ENCODE data around the gene RPTOR. TPM values are rescaled to one million over a fixed set of nuclear protein-coding genes. Genes with fewer than 3 reads are reported as not detected.

The RPTOR gene
- total RNA-seq, 4 donors from 2014 or later, result 19.0 to 48.3 (median 27.3) TPM

DNA sequence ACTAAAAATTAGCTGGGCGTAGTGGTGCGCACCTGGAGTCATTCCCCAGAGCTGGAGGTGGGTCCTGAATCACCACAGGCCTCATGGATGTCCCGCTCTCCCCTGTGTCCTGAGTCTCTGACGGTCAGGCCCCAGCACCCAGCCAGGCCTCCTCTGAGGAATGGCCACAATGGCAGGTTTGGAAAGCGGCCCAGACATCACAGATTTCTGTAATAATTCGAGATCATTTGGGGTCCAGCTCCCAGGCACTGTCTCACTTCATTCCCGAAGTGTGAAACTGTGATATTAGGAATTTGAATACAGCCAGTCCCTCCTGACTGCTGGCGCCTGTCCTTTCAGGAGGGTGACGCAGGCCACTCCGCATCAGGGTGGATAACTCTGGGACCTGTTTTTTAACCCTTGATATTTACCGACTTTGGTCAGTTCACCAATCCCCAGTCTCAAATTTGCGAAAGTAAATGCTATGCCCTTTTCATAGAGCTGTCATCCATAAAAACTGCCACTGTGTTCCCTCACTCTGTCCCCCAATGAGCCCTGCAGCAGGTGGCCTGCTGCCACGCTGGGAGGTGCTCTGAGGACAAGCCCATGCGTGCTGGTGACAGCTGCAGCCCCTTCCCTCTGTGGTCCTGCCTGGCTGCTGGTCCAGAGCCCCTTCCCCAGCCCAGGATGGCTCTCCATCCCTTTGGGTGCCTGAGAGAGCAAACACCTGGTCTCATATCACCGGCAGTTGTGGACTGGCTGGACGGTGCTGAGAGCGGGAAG lies 28.3 kb upstream of the RPTOR start:
- no peak for DNase-seq
- Histone ChIP-seq H3K36me3 (no peaks in the 10 kb centered on the region), H3K4me1 (no peaks in the 10 kb centered on the region), H3K4me3 (no peak overlapping the region), H3K27me3 (no peaks in the 10 kb centered on the region), H3K27ac (no peak overlapping the region), H3K9me3 (no peaks in the 10 kb centered on the region)
- TF ChIP-seq POLR2A (IDR thresholded peaks at IDR 0.05), result no peak
- TF ChIP-seq, protein P1, sequence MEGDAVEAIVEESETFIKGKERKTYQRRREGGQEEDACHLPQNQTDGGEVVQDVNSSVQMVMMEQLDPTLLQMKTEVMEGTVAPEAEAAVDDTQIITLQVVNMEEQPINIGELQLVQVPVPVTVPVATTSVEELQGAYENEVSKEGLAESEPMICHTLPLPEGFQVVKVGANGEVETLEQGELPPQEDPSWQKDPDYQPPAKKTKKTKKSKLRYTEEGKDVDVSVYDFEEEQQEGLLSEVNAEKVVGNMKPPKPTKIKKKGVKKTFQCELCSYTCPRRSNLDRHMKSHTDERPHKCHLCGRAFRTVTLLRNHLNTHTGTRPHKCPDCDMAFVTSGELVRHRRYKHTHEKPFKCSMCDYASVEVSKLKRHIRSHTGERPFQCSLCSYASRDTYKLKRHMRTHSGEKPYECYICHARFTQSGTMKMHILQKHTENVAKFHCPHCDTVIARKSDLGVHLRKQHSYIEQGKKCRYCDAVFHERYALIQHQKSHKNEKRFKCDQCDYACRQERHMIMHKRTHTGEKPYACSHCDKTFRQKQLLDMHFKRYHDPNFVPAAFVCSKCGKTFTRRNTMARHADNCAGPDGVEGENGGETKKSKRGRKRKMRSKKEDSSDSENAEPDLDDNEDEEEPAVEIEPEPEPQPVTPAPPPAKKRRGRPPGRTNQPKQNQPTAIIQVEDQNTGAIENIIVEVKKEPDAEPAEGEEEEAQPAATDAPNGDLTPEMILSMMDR (IDR thresholded peaks at IDR 0.05), result no peak
- intact Hi-C loops (cut with DNase I; ENCODE audit: low total_unique reads), result no loop called here

DNA sequence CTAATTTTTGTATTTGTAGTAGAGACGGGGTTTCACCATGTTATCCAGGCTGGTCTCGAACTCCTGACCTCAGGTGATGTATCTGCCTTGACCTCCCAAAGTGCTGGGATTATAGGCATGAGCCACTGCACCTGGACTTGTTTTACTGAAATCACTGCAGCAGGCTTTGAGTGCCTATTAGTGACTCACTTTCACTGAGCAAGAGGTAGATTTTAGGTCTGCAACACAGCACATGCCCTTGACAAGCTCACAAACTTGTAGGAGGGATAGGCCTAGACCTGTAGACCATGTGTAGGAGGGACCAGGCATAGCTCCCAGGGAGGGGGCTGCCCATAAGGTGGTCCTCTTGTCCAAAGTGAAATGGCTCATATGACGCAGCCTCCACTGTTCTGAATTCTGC lies 27.0 kb upstream of the RPTOR start:
- intact Hi-C loops (cut with DNase I; ENCODE audit: low total_unique reads), result no loop called here
- H3K27me3 ChIP-seq, result no peaks in the 10 kb centered on the region
- no peaks in the 10 kb centered on the region for H3K4me1 ChIP-seq
- H3K9me3 ChIP-seq, result no peaks in the 10 kb centered on the region
- H3K36me3 ChIP-seq, result no peaks in the 10 kb centered on the region
- no peak overlapping the region for H3K4me3 ChIP-seq
- TF ChIP-seq POLR2A (IDR thresholded peaks at IDR 0.05), result no peak
- TF ChIP-seq, protein P1 (IDR thresholded peaks at IDR 0.05), result no peak
- no peak overlapping the region for H3K27ac ChIP-seq
- no peak for DNase-seq

DNA sequence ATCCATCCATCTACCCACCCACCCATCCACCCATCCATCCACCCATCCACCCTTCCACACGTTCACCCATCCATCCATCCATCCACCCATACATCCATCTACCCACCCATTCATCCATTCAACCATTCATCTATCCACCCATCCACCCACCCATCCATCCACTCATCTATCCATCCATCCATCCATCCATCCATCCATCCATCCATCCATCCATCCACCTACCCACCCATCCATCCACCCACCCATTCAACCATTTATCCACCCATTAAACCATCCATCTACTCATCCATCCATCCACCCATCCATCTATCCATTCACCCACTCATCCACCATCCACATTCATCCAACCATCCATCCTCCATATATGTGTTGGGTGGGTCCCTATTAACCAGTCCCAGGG lies 26.2 kb upstream of the RPTOR start:
- DNase-seq, result no peak
- no peaks in the 10 kb centered on the region for H3K36me3 ChIP-seq
- no peak overlapping the region for H3K4me3 ChIP-seq
- H3K9me3 ChIP-seq, result no peaks in the 10 kb centered on the region
- intact Hi-C loops (cut with DNase I; ENCODE audit: low total_unique reads), result no loop called here
- H3K27ac ChIP-seq, result no peak overlapping the region
- no peaks in the 10 kb centered on the region for H3K27me3 ChIP-seq
- no peak for TF ChIP-seq POLR2A (IDR thresholded peaks at IDR 0.05)
- TF ChIP-seq, protein P1 (IDR thresholded peaks at IDR 0.05), result no peak
- H3K4me1 ChIP-seq, result no peaks in the 10 kb centered on the region

DNA sequence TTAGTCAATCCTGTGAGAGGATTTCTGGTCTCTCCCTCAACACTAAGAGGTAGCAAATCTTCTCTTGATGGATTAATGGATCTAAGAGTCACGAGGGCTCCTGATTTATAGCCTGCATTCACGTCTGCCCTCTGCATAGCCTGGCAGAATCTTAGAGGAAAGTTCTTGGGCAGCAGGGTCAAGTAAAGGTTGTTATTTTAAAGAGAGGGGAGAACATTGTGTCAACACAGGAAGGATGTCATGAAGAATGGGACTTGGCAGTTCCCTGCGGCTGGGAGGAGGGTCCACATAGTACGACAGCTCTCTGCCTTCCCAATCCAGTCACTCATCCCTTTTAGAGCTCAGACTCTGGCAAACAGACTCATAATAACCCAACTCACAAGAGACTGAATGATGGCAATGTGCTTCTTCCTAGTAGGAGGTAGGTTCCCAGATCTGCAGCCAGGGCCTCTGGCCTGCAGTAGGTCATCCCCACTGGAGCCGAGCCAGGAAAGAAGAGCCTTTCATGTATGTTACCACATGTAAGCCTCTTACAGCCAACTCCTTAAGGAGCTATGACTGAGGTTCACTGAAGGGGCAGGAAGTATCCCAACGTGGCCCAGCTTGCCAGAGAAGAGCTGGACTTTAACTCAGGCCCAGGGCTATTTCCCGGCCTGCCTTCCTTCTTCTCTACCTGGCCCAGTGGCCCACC lies 25.4 kb upstream of the RPTOR start:
- intact Hi-C loops (cut with DNase I; ENCODE audit: low total_unique reads), result no loop called here
- Histone ChIP-seq H3K36me3 (no peaks in the 10 kb centered on the region), H3K27ac (no peak overlapping the region), H3K4me3 (no peak overlapping the region), H3K27me3 (no peaks in the 10 kb centered on the region), H3K9me3 (no peaks in the 10 kb centered on the region), H3K4me1 (no peaks in the 10 kb centered on the region)
- no peak for TF ChIP-seq POLR2A (IDR thresholded peaks at IDR 0.05)
- TF ChIP-seq, protein P1 (IDR thresholded peaks at IDR 0.05), result no peak
- no peak for DNase-seq

DNA sequence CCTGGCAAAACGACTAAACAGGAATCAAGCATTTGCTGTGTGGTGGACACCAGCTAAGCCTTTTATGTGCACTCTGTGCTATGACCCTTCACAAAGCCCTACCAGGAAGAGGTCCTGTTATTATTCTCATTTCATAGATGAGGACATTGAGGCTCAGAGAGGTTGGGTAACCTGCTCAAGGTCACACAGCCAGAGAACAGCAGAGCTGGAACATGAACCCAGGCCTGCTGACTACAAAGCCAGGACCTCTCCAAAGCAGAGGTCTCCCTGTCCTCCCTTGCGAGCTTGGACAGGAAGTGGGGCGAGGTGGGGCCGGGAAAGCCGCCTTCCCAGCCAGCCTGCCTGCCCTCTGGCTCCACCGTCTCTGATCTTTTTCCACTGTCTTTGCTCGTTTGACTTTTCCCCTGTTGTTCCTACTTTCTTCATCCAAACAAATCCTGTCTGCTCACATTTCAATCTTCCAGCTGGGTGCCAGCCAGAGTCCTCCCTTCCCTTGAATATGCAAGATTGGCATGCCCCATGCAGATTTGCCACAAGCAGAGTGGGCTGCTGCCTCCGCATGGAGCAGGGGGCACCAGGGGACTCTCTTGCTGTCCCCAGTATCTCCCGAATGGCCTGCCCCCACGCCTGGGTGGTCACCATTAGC lies 23.7 kb upstream of the RPTOR start:
- no peaks in the 10 kb centered on the region for H3K9me3 ChIP-seq
- intact Hi-C loops (cut with DNase I; ENCODE audit: low total_unique reads), result no loop called here
- no peak overlapping the region for H3K4me3 ChIP-seq
- DNase-seq, result no peak
- H3K36me3 ChIP-seq, result no peaks in the 10 kb centered on the region
- TF ChIP-seq POLR2A (IDR thresholded peaks at IDR 0.05), result no peak
- TF ChIP-seq, protein P1 (IDR thresholded peaks at IDR 0.05), result no peak
- no peak overlapping the region for H3K27ac ChIP-seq
- no peaks in the 10 kb centered on the region for H3K27me3 ChIP-seq
- H3K4me1 ChIP-seq, result no peaks in the 10 kb centered on the region
